Neural progenitor cell (in vitro differentiated cells): ENCODE results near the gene ANO10.

Experiments
- EZH2 ChIP-seq: fragments of 200-600 bp; sonication (generic); IDR thresholded peaks from 2 replicates; pipeline ENCODE4 v1.6.1; 2017; ENCODE audit warnings: antibody characterized with exemption, mild to moderate bottlenecking, moderate library complexity
- EZH2phosphoT487 ChIP-seq: fragments of 200-600 bp; sonication (generic); IDR thresholded peaks from 2 replicates; pipeline ENCODE4 v1.6.1; 2017; ENCODE audit warnings: antibody characterized with exemption
- TF ChIP-seq, protein P1 (sequence below): fragments of 200-600 bp; sonication (generic); IDR thresholded peaks from 2 replicates; pipeline ENCODE4 v1.5.1; 2017; ENCODE audit warnings: antibody characterized with exemption, mild to moderate bottlenecking

DNA sequence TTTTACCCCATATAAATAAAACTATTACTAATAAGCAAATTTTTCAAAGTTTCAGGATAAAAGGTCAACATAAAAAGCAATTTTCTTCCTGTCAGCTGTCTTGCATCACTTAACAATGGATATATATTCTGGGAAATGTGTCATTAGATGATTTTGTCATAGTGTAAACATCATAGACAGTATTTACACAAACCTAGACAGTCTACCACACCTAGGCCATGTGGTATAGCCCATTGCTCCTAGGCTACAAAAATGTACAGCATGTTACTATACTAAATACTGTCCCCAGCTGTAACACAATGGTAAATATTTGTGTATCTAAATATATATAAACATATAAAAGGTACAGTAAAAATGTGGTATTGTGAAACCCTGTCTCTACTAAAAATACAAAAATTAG is 156.7 kb downstream of the ANO10 start:
- TF ChIP-seq, protein P1, sequence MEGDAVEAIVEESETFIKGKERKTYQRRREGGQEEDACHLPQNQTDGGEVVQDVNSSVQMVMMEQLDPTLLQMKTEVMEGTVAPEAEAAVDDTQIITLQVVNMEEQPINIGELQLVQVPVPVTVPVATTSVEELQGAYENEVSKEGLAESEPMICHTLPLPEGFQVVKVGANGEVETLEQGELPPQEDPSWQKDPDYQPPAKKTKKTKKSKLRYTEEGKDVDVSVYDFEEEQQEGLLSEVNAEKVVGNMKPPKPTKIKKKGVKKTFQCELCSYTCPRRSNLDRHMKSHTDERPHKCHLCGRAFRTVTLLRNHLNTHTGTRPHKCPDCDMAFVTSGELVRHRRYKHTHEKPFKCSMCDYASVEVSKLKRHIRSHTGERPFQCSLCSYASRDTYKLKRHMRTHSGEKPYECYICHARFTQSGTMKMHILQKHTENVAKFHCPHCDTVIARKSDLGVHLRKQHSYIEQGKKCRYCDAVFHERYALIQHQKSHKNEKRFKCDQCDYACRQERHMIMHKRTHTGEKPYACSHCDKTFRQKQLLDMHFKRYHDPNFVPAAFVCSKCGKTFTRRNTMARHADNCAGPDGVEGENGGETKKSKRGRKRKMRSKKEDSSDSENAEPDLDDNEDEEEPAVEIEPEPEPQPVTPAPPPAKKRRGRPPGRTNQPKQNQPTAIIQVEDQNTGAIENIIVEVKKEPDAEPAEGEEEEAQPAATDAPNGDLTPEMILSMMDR = no peak
- TF ChIP-seq EZH2phosphoT487 (no peak), EZH2 (no peak)
